Nephron (organoid): ENCODE results near the gene SEC11A.

Experiments used
- H3K27ac Mint-ChIP-seq, 3 experiments: 2 replicates each; pipeline ENCODE4 v1.8.0; 2020; ENCODE audit warnings: mixed read lengths in 3 of 3, mild to moderate bottlenecking in 2 of 3, moderate library complexity in 1 of 3
- H3K27me3 Mint-ChIP-seq: 2 replicates; pipeline ENCODE4 v1.8.0; 2021; ENCODE audit warnings: low read depth, mild to moderate bottlenecking, moderate library complexity, mixed read lengths
- H3K36me3 Mint-ChIP-seq: 2 replicates; pipeline ENCODE4 v1.8.0; 2020; ENCODE audit warnings: low read depth, mixed read lengths
- H3K4me1 Mint-ChIP-seq: 2 replicates; pipeline ENCODE4 v1.8.0; 2020; ENCODE audit warnings: mixed read lengths
- H3K4me3 Mint-ChIP-seq, 3 experiments: 2 replicates each; pipeline ENCODE4 v1.8.0; 2020; ENCODE audit warnings: mild to moderate bottlenecking in 3 of 3, mixed read lengths in 3 of 3, moderate library complexity in 2 of 3
- H3K9me3 Mint-ChIP-seq: 2 replicates; pipeline ENCODE4 v1.8.0; 2020; ENCODE audit warnings: mixed read lengths
- CTCF ChIP-seq, 3 experiments: fragments of 200-600 bp; sonication (generic); IDR thresholded peaks; one replicate each; pipeline ENCODE4 v1.5.0; 2021; ENCODE audit warnings: antibody characterized with exemption in 3 of 3; ENCODE audit not compliant: unreplicated experiment in 3 of 3

The SEC11A gene

GRCh38 chr15:84625123-84625522 lies 90.8 kb downstream of the SEC11A start:
- no peaks in the 10 kb centered on the region for H3K4me1 Mint-ChIP-seq
- no peak overlapping the region for H3K4me3 Mint-ChIP-seq
- H3K27ac Mint-ChIP-seq: no peak overlapping the region
- peaks cover 35% of the 10 kb centered on the region for H3K9me3 Mint-ChIP-seq
- no peak for TF ChIP-seq CTCF (IDR thresholded peaks at IDR 0.05; ENCODE audit: unreplicated experiment in 3 of 3)
- H3K36me3 Mint-ChIP-seq: peaks cover 67% of the 10 kb centered on the region
- no peaks in the 10 kb centered on the region for H3K27me3 Mint-ChIP-seq

GRCh38 chr15:84624359-84624758 lies 91.6 kb downstream of the SEC11A start:
- H3K27ac Mint-ChIP-seq: no peak overlapping the region
- H3K9me3 Mint-ChIP-seq: peaks cover 42% of the 10 kb centered on the region
- H3K36me3 Mint-ChIP-seq: peaks cover 75% of the 10 kb centered on the region
- TF ChIP-seq CTCF (IDR thresholded peaks at IDR 0.05; ENCODE audit: unreplicated experiment in 3 of 3): no peak
- no peaks in the 10 kb centered on the region for H3K27me3 Mint-ChIP-seq
- H3K4me1 Mint-ChIP-seq: no peaks in the 10 kb centered on the region
- H3K4me3 Mint-ChIP-seq: no peak overlapping the region

GRCh38 chr15:84621358-84621979 lies 94.5 kb downstream of the SEC11A start:
- no peaks in the 10 kb centered on the region for H3K4me1 Mint-ChIP-seq
- no peak overlapping the region for H3K4me3 Mint-ChIP-seq
- H3K27ac Mint-ChIP-seq: no peak overlapping the region
- peaks cover 50% of the 10 kb centered on the region for H3K9me3 Mint-ChIP-seq
- no peak for TF ChIP-seq CTCF (IDR thresholded peaks at IDR 0.05; ENCODE audit: unreplicated experiment in 3 of 3)
- peaks cover 97% of the 10 kb centered on the region for H3K36me3 Mint-ChIP-seq
- no peaks in the 10 kb centered on the region for H3K27me3 Mint-ChIP-seq

- H3K27ac Mint-ChIP-seq: no peak overlapping the region
- H3K27me3 Mint-ChIP-seq: no peaks in the 10 kb centered on the region
- H3K4me3 Mint-ChIP-seq: no peak overlapping the region
- no peak for TF ChIP-seq CTCF (IDR thresholded peaks at IDR 0.05; ENCODE audit: unreplicated experiment in 3 of 3)
- H3K4me1 Mint-ChIP-seq: no peaks in the 10 kb centered on the region
- H3K36me3 Mint-ChIP-seq: peaks cover 96% of the 10 kb centered on the region
- H3K9me3 Mint-ChIP-seq: peaks cover 50% of the 10 kb centered on the region
These were observed 95.3 kb downstream of the SEC11A start for GRCh38 chr15:84620626-84621025.
